H1 (cell line): ENCODE measurements around the gene LITAF. TPM values are rescaled to one million over a fixed set of nuclear protein-coding genes. Genes with fewer than 3 reads are reported as not detected.

Source experiments
- CTCF ChIA-PET: fragments of 300-600 bp; sonication (Branson Sonifier 250); formaldehyde crosslinking; loops from one replicate; lab custom pipeline; 2021; ENCODE audit not compliant: partially characterized antibody; lab: Charles Lee
- POLR2A ChIA-PET: fragments of 300-600 bp; sonication (Branson Sonifier 250); formaldehyde crosslinking; loops from one replicate; lab custom pipeline; 2021; ENCODE audit warnings: inconsistent platforms; ENCODE audit not compliant: partially characterized antibody; lab: Charles Lee
- DNase-seq, 2 experiments: peaks; one replicate each; pipeline versions ENCODE4 v3.0.0 to v3.0.0-alpha.2; 2010 to 2022; ENCODE audit warnings: low spot score in 2 of 2, low read depth in 1 of 2, mixed read lengths in 1 of 2
- FAIRE-seq: peaks from 2 replicates; lab custom pipeline; 2011; peaks lifted over from hg19 to GRCh38; lab: Jason Lieb, UNC
- H2AFZ ChIP-seq: 2 replicates; pipeline ENCODE4 v1.8.1; 2012; ENCODE audit warnings: low read length, inconsistent platforms
- H2AK5ac ChIP-seq: 2 replicates; pipeline ENCODE4 v1.6.1; 2013; ENCODE audit warnings: low read depth, low read length
- H2BK120ac ChIP-seq: replicated peaks from 2 replicates; pipeline ENCODE3; 2013; ENCODE audit warnings: low read depth, low read length, inconsistent platforms
- H2BK12ac ChIP-seq: 2 replicates; pipeline ENCODE4 v1.6.1; 2013; ENCODE audit warnings: low read depth, low read length
- H2BK15ac ChIP-seq: 2 replicates; pipeline ENCODE4 v1.6.1; 2013; ENCODE audit warnings: low read length
- H2BK20ac ChIP-seq: 2 replicates; pipeline ENCODE4 v1.6.1; 2013; ENCODE audit warnings: low read length
- H2BK5ac ChIP-seq: 2 replicates; pipeline ENCODE4 v1.6.1; 2013; ENCODE audit warnings: low read depth, low read length
- H3K14ac ChIP-seq: 2 replicates; pipeline ENCODE4 v1.6.1; 2013; ENCODE audit warnings: inconsistent platforms; ENCODE audit not compliant: insufficient read length
- H3K18ac ChIP-seq: 2 replicates; pipeline ENCODE4 v1.6.1; 2013; ENCODE audit warnings: low read length; ENCODE audit errors: extremely low read depth
- H3K23ac ChIP-seq: 2 replicates; pipeline ENCODE4 v1.6.1; 2013; ENCODE audit warnings: inconsistent platforms; ENCODE audit not compliant: insufficient read length
- H3K23me2 ChIP-seq: 2 replicates; pipeline ENCODE4 v1.6.1; 2013; ENCODE audit warnings: low read depth, low read length
- H3K27ac ChIP-seq: 2 replicates; pipeline ENCODE4 v1.6.1; 2011; ENCODE audit warnings: low read depth, low read length, inconsistent platforms
- H3K27me3 ChIP-seq, 4 experiments: replicated peaks in 1 of 4; 1 replicate in 1 of 4; 2 replicates in 3 of 4; pipeline versions ENCODE4 v1.6.1 to v1.8.1; 2011 to 2013; ENCODE audit warnings: low read length in 3 of 4, mild to moderate bottlenecking in 3 of 4, inconsistent platforms in 2 of 4, mixed read lengths in 2 of 4, moderate library complexity in 1 of 4; ENCODE audit not compliant: control insufficient read depth in 3 of 4, insufficient read depth in 3 of 4; ENCODE audit errors: extremely low read depth in 1 of 4
- H3K36me3 ChIP-seq, 4 experiments: 2 replicates each; pipeline versions ENCODE4 v1.6.1 to v1.8.1; 2011 to 2013; ENCODE audit warnings: mild to moderate bottlenecking in 4 of 4, low read length in 3 of 4, moderate library complexity in 2 of 4, control low read depth in 1 of 4, inconsistent platforms in 1 of 4; ENCODE audit not compliant: insufficient read depth in 4 of 4, control insufficient read depth in 2 of 4
- H3K4ac ChIP-seq: replicated peaks from 2 replicates; pipeline ENCODE3; 2013; ENCODE audit warnings: low read length, low read depth, mixed read lengths, inconsistent platforms; ENCODE audit not compliant: insufficient read length
- H3K4me1 ChIP-seq, 4 experiments: replicated peaks in 1 of 4; 1 replicate in 1 of 4; 2 replicates in 3 of 4; pipeline versions ENCODE4 v1.6.1 to v1.8.1; 2011 to 2013; ENCODE audit warnings: low read length in 3 of 4, inconsistent platforms in 2 of 4, mixed read lengths in 1 of 4; ENCODE audit not compliant: insufficient read depth in 4 of 4, control insufficient read depth in 3 of 4
- H3K4me2 ChIP-seq, 2 experiments: 2 replicates each; pipeline versions ENCODE4 v1.6.1 to v1.8.1; 2011 to 2013; ENCODE audit warnings: low read depth in 2 of 2, low read length in 2 of 2, control low read depth in 1 of 2, inconsistent platforms in 1 of 2, mild to moderate bottlenecking in 1 of 2; ENCODE audit not compliant: insufficient read depth in 1 of 2
- H3K4me3 ChIP-seq, 4 experiments: fragments of 200-600, 300-600 bp in 1 of 4; sonication (generic), shearing (Covaris generic), sonication (Bioruptor Twin) in 1 of 4; 2 replicates each; pipeline versions ENCODE4 v1.5.1 to v1.8.1; 2011 to 2016; ENCODE audit warnings: low read length in 4 of 4, low read depth in 3 of 4, control low read depth in 2 of 4, inconsistent platforms in 2 of 4, mild to moderate bottlenecking in 2 of 4, mixed read lengths in 1 of 4, moderate library complexity in 1 of 4; ENCODE audit not compliant: insufficient read depth in 2 of 4; ENCODE audit errors: extremely low read depth in 1 of 4
- H3K56ac ChIP-seq: replicated peaks from 2 replicates; pipeline ENCODE3; 2013; ENCODE audit warnings: low read depth, mild to moderate bottlenecking, mixed read lengths, low read length, inconsistent platforms; ENCODE audit not compliant: insufficient read length
- H3K79me1 ChIP-seq: 2 replicates; pipeline ENCODE4 v1.6.1; 2013; ENCODE audit warnings: low read depth, low read length, control low read depth
- H3K79me2 ChIP-seq, 2 experiments: 2 replicates each; pipeline versions ENCODE4 v1.6.1 to v1.8.1; 2012 to 2013; ENCODE audit warnings: low read length in 2 of 2, mild to moderate bottlenecking in 2 of 2, inconsistent platforms in 1 of 2; ENCODE audit not compliant: insufficient read depth in 2 of 2, control insufficient read depth in 1 of 2
- H3K9ac ChIP-seq, 4 experiments: replicated peaks in 1 of 4; 1 replicate in 1 of 4; 2 replicates in 3 of 4; pipeline versions ENCODE4 v1.6.1 to v1.8.1; 2011 to 2013; ENCODE audit warnings: low read depth in 3 of 4, low read length in 3 of 4, control low read depth in 2 of 4, mild to moderate bottlenecking in 2 of 4, moderate library complexity in 2 of 4, inconsistent platforms in 1 of 4; ENCODE audit errors: extremely low read depth in 1 of 4
- H3K9me3 ChIP-seq, 2 experiments: 2 replicates each; pipeline versions ENCODE4 v1.6.1 to v1.8.1; 2012 to 2013; ENCODE audit warnings: mild to moderate bottlenecking in 2 of 2, moderate library complexity in 2 of 2, control low read depth in 1 of 2, inconsistent platforms in 1 of 2, low read depth in 1 of 2, low read length in 1 of 2, mixed read lengths in 1 of 2; ENCODE audit not compliant: insufficient read depth in 2 of 2
- H4K20me1 ChIP-seq, 2 experiments: replicated peaks in 1 of 2; 2 replicates each; pipeline versions ENCODE3 to v1.8.1; 2011 to 2013; ENCODE audit warnings: inconsistent platforms in 2 of 2, low read length in 2 of 2, mild to moderate bottlenecking in 1 of 2; ENCODE audit not compliant: insufficient read depth in 2 of 2, control insufficient read depth in 1 of 2
- H4K5ac ChIP-seq: 2 replicates; pipeline ENCODE4 v1.6.1; 2013; ENCODE audit warnings: low read length, low read depth, mixed read lengths, inconsistent platforms; ENCODE audit not compliant: insufficient read length
- H4K8ac ChIP-seq: 2 replicates; pipeline ENCODE4 v1.8.0; 2013; ENCODE audit warnings: mild to moderate bottlenecking, moderate library complexity, low read length, inconsistent platforms; ENCODE audit not compliant: insufficient read depth; ENCODE audit errors: extremely low read depth
- H4K91ac ChIP-seq: replicated peaks from 2 replicates; pipeline ENCODE3; 2013; ENCODE audit warnings: low read length, mixed read lengths, inconsistent platforms; ENCODE audit not compliant: insufficient read length
- ASH2L ChIP-seq: fragments of 200-600, 300-600 bp; sonication (generic); IDR thresholded peaks from one replicate; pipeline ENCODE4 v1.7.1; 2017; ENCODE audit warnings: low read length
- CBX5 ChIP-seq: fragments of 300-800, 300-1000 bp; sonication (generic); IDR thresholded peaks from 2 replicates; pipeline ENCODE4 v1.7.1; 2016; ENCODE audit warnings: antibody characterized with exemption, low read length, low read depth
- EGR1 ChIP-seq: IDR thresholded peaks from 2 replicates; pipeline ENCODE4 v1.6.1; 2011; ENCODE audit warnings: low read depth, low read length, borderline replicate concordance
- EP300 ChIP-seq, 2 experiments: IDR thresholded peaks; 1 replicate in 1 of 2; 2 replicates in 1 of 2; pipeline ENCODE4 v1.6.1; 2011 to 2012; ENCODE audit warnings: low read depth in 2 of 2, low read length in 2 of 2, mild to moderate bottlenecking in 2 of 2, borderline replicate concordance in 1 of 2, inconsistent platforms in 1 of 2, moderate library complexity in 1 of 2
- FOSL1 ChIP-seq: IDR thresholded peaks from 2 replicates; pipeline ENCODE4 v1.6.1; 2011; ENCODE audit warnings: mild to moderate bottlenecking, low read depth, low read length, moderate library complexity; ENCODE audit not compliant: insufficient read depth
- HDAC2 ChIP-seq, 2 experiments: fragments of 300-600 bp in 1 of 2; sonication (generic) in 1 of 2; IDR thresholded peaks; 2 replicates each; pipeline ENCODE4 v1.6.1; 2011 to 2012; ENCODE audit warnings: low read depth in 2 of 2, low read length in 2 of 2, mild to moderate bottlenecking in 2 of 2, moderate library complexity in 2 of 2, borderline replicate concordance in 1 of 2, inconsistent platforms in 1 of 2
- KDM1A ChIP-seq: fragments of 200-600, 300-600 bp; sonication (generic); IDR thresholded peaks from 2 replicates; pipeline ENCODE4 v1.7.1; 2016; ENCODE audit warnings: mild to moderate bottlenecking, low read length, borderline replicate concordance
- KDM4A ChIP-seq: IDR thresholded peaks from one replicate; pipeline ENCODE4 v1.7.1; 2012; ENCODE audit warnings: low read depth, mild to moderate bottlenecking, moderate library complexity, low read length, inconsistent platforms; ENCODE audit not compliant: severe bottlenecking
- MAFK ChIP-seq: IDR thresholded peaks from 2 replicates; pipeline ENCODE4 v1.6.1; 2012; ENCODE audit warnings: low read depth, mild to moderate bottlenecking, improper control_type of control experiment, low read length
- NANOG ChIP-seq: IDR thresholded peaks from 2 replicates; pipeline ENCODE4 v1.6.1; 2011; ENCODE audit warnings: low read length, low read depth, mild to moderate bottlenecking, inconsistent platforms; ENCODE audit not compliant: insufficient read depth, poor library complexity, severe bottlenecking
- POLR2AphosphoS5 ChIP-seq: IDR thresholded peaks from 2 replicates; pipeline ENCODE4 v1.6.1; 2011; ENCODE audit warnings: low read depth, low read length
- WGBS, 2 experiments: shearing (Covaris generic) in 1 of 2; methylation state at CpG; one replicate each; pipeline versions ENCODE4 v1.1.6 to v1.1.7; 2013 to 2015; ENCODE audit warnings: low lambda C conversion rate in 2 of 2, mixed read lengths in 2 of 2, inconsistent platforms in 1 of 2, low coverage in 1 of 2, missing lambda C conversion rate in 1 of 2; ENCODE audit not compliant: insufficient replicate concordance in 2 of 2, insufficient coverage in 1 of 2, insufficient read length in 1 of 2; ENCODE audit errors: extremely low coverage in 1 of 2, missing lambda C conversion rate in 1 of 2; 5-methylcytosine and 5-hydroxymethylcytosine counted together
- polyA plus RNA-seq, 7 experiments: library from polyadenylated mRNA; depleted of rRNA in 3 of 7; stranded (reverse) in 5 of 7; unstranded in 2 of 7; fragments of >200 nt in 5 of 7; fragments of 200-250 nt in 2 of 7; gene quantifications; 1 replicate in 5 of 7; 2 replicates in 1 of 7; 4 replicates in 1 of 7; pipeline versions ENCODE4 v1.2.1 to v1.2.3, GENCODE V29; 2011 to 2013; ENCODE audit warnings: missing spikeins in 2 of 7, mixed read lengths in 2 of 7
- total RNA-seq: library from RNA; stranded (reverse); fragmentation: NEBNext Ultra II Directional; extraction: Animal tissue kit (Norgen Biotek cat#: 25700); gene quantifications from 2 replicates; pipeline ENCODE4 v1.2.1, GENCODE V29; 2021
- TF ChIP-seq, protein P1 (sequence below): IDR thresholded peaks from 2 replicates; pipeline ENCODE4 v1.6.1; 2012; ENCODE audit warnings: inconsistent platforms

Gene LITAF
- total and polyA plus RNA-seq, 2 of the 8 experiments (the other 6 are each of a cell fraction or from before 2014, with no cell fraction given): 165 to 205 TPM

DNA sequence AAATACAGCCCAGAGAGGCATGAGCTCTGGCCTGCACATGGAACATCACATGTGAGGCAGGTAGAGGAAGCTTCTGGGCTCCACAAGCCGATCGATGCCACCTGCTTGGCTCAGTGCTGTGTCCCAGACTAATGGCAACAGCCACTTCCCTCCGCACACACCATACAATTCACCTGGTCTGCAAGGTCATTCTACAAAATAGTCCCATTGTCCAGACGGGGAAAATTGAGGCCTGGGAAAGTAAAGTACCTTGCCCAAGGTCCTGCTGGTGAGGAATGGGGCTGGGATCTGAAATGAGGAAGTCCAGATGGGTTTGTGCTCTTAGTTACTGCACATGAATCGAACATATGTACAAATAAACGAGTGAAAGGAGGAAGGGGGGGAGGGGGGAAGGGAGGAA is 88.0 kb downstream of the LITAF start:
- Histone ChIP-seq H3K18ac (peak overlapping the region; percentile 94), H2BK20ac (peak overlapping the region; percentile 83; the same call in 1 of the 2 replicates), H2AK5ac (peak overlapping the region; percentile 84), H4K5ac (peak overlapping the region; percentile 8), H4K20me1 (no peaks in the 10 kb centered on the region), H2BK15ac (peak overlapping the region; percentile 77), H3K23me2 (no peaks in the 10 kb centered on the region), H3K36me3 (no peaks in the 10 kb centered on the region), H2BK5ac (peak overlapping the region; percentile 67; the same call in 1 of the 2 replicates), H3K79me1 (no peaks in the 10 kb centered on the region; the same call in 1 of the 2 replicates), H2BK120ac (peak overlapping the region; percentile 68), H3K4ac (peak overlapping the region; percentile 22), H2AFZ (no peak overlapping the region), H3K79me2 (no peaks in the 10 kb centered on the region), H2BK12ac (peak overlapping the region; percentile 91; the same call in 1 of the 2 replicates), H3K9me3 (no peaks in the 10 kb centered on the region), H3K9ac (no peak overlapping the region), H3K56ac (no peak overlapping the region), H4K8ac (no peak overlapping the region), H3K4me2 (no peak overlapping the region), H3K4me3 (no peak overlapping the region), H3K14ac (no peak overlapping the region), H3K23ac (no peak overlapping the region), H3K27me3 (no peaks in the 10 kb centered on the region), H3K27ac (no peak overlapping the region), H4K91ac (peak overlapping the region; percentile 99), H3K4me1 (peaks cover 2 to 43% (median 31%) of the 10 kb centered on the region in 4 experiments)
- 80% methylated on average over 6 of the region's 6 CpGs; no CpG with 5 or more reads in 1 of the 2 experiments for WGBS, 2 experiments
- ChIA-PET CTCF (interaction anchor here (1.4 to 1.8 kb wide), 2 partner anchors 92 to 216 kb away, joined by 6 to 8 read pairs; no protein-coding TSS in a partner anchor), POLR2A (interaction anchor here (0.8 to 2.3 kb wide), 8 partner anchors 8 to 244 kb away, joined by 3 to 6 read pairs (median 3); no protein-coding TSS in a partner anchor)
- FAIRE-seq (no peak), DNase-seq (no peak)
- no peak for TF ChIP-seq EP300 (IDR thresholded peaks at IDR 0.05; ENCODE audit: borderline replicate concordance in 1 of 2, low read depth in 2 of 2, low read length in 2 of 2)
- no peak for TF ChIP-seq NANOG
- TF ChIP-seq, protein P1, sequence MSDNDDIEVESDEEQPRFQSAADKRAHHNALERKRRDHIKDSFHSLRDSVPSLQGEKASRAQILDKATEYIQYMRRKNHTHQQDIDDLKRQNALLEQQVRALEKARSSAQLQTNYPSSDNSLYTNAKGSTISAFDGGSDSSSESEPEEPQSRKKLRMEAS: no peak
- TF ChIP-seq POLR2AphosphoS5: no peak
- no peak for TF ChIP-seq ASH2L
- no peak for TF ChIP-seq FOSL1
- TF ChIP-seq KDM4A: peak; percentile 2
- peak; percentile 99 for TF ChIP-seq KDM1A
- no peak for TF ChIP-seq EGR1
- TF ChIP-seq CBX5: no peak
- TF ChIP-seq MAFK: no peak
- TF ChIP-seq HDAC2 (IDR thresholded peaks at IDR 0.05; ENCODE audit: borderline replicate concordance in 1 of 2, low read depth in 2 of 2, low read length in 2 of 2): peak in 1 of 2 experiments; percentile 97; a peak in 1 of 4 replicates
